CD4-positive, CD25-positive, alpha-beta regulatory T cell (primary cell): ENCODE data around the gene ENPP6. TPM values are rescaled to one million over a fixed set of nuclear protein-coding genes. Genes with fewer than 3 reads are reported as not detected.

Experiments
- ATAC-seq, 2 donors: fragments of 150-1000 bp; cut with Tn5 transposase; one replicate each; pipeline ENCODE4 v1.10.0; 2021; ENCODE audit warnings: low read depth in 2 of 2, moderate number of reproducible peaks in 2 of 2, moderate library complexity in 1 of 2
- DNase-seq, 3 donors: peaks; one replicate each; pipeline versions ENCODE4 v3.0.0 to v3.0.0-alpha.2; 2012 to 2022; ENCODE audit warnings: mixed read lengths in 1 of 3
- H3K27ac ChIP-seq: one replicate; pipeline ENCODE4 v1.7.0; 2013; ENCODE audit warnings: mild to moderate bottlenecking, low read length; ENCODE audit not compliant: insufficient read depth, poor library complexity, severe bottlenecking
- H3K27me3 ChIP-seq: one replicate; pipeline ENCODE4 v1.7.0; 2013; ENCODE audit warnings: low read length; ENCODE audit not compliant: control insufficient read depth, insufficient read depth
- H3K36me3 ChIP-seq: one replicate; pipeline ENCODE4 v1.7.0; 2013; ENCODE audit warnings: mild to moderate bottlenecking, low read length, moderate library complexity; ENCODE audit not compliant: control insufficient read depth, insufficient read depth
- H3K4me1 ChIP-seq: 2 replicates; pipeline ENCODE4 v1.7.0; 2013; ENCODE audit warnings: mild to moderate bottlenecking, low read length; ENCODE audit not compliant: insufficient read depth, control insufficient read depth, poor library complexity, severe bottlenecking
- H3K4me3 ChIP-seq: one replicate; pipeline ENCODE4 v1.7.0; 2013; ENCODE audit warnings: low read depth, mild to moderate bottlenecking, low read length, moderate library complexity
- H3K9me3 ChIP-seq, 2 experiments: 1 replicate in 1 of 2; 2 replicates in 1 of 2; pipeline ENCODE4 v1.7.0; 2013; ENCODE audit warnings: low read length in 2 of 2, mild to moderate bottlenecking in 1 of 2, moderate library complexity in 1 of 2; ENCODE audit not compliant: control insufficient read depth in 2 of 2
- H3K27ac Mint-ChIP-seq, 3 donors: one replicate each; pipeline ENCODE4 v1.8.0; 2020 to 2022; ENCODE audit warnings: mild to moderate bottlenecking in 3 of 3, mixed read lengths in 3 of 3, moderate library complexity in 2 of 3
- H3K27me3 Mint-ChIP-seq: one replicate; pipeline ENCODE4 v1.8.0; 2022; ENCODE audit warnings: mild to moderate bottlenecking, mixed read lengths
- H3K36me3 Mint-ChIP-seq: one replicate; pipeline ENCODE4 v1.8.0; 2020; ENCODE audit warnings: mixed read lengths
- H3K4me1 Mint-ChIP-seq, 4 donors: one replicate each; pipeline ENCODE4 v1.8.0; 2020 to 2022; ENCODE audit warnings: mixed read lengths in 4 of 4, mild to moderate bottlenecking in 1 of 4
- H3K4me3 Mint-ChIP-seq, 4 donors: one replicate each; pipeline ENCODE4 v1.8.0; 2020 to 2022; ENCODE audit warnings: mild to moderate bottlenecking in 4 of 4, mixed read lengths in 4 of 4, moderate library complexity in 3 of 4
- H3K9me3 Mint-ChIP-seq, 7 donors: one replicate each; pipeline ENCODE4 v1.8.0; 2020 to 2022; ENCODE audit warnings: mixed read lengths in 7 of 7, mild to moderate bottlenecking in 3 of 7, moderate library complexity in 2 of 7
- polyA plus RNA-seq, 4 donors: library from polyadenylated mRNA; unstranded; fragments of 300-500 nt; fragmentation: Illumina TruSeq; gene quantifications; one replicate each; pipeline ENCODE4 v1.2.3, GENCODE V29; 2021
- total RNA-seq: library from RNA; stranded (reverse); gene quantifications from one replicate; pipeline ENCODE4 v1.2.3, GENCODE V29; 2022

The ENPP6 gene
- total and polyA plus RNA-seq, 5 donors from 2014 or later, result not detected

- Mint-ChIP-seq H3K27me3 (peaks cover 12% of the 10 kb centered on the region), H3K36me3 (no peaks in the 10 kb centered on the region), H3K27ac (no peak overlapping the region), H3K9me3 (peaks cover 0 to 4% (median 0%) of the 10 kb centered on the region in 7 donors), H3K4me1 (no peaks in the 10 kb centered on the region), H3K4me3 (no peak overlapping the region)
- Histone ChIP-seq H3K36me3 (no peaks in the 10 kb centered on the region), H3K4me1 (no peaks in the 10 kb centered on the region), H3K27me3 (no peaks in the 10 kb centered on the region), H3K9me3 (no peaks in the 10 kb centered on the region), H3K4me3 (no peak overlapping the region), H3K27ac (no peak overlapping the region)
- ATAC-seq, result no peak
- no peak for DNase-seq
These were observed 20.1 kb downstream of the ENPP6 start for GRCh38 chr4:184197536-184198082.

DNA sequence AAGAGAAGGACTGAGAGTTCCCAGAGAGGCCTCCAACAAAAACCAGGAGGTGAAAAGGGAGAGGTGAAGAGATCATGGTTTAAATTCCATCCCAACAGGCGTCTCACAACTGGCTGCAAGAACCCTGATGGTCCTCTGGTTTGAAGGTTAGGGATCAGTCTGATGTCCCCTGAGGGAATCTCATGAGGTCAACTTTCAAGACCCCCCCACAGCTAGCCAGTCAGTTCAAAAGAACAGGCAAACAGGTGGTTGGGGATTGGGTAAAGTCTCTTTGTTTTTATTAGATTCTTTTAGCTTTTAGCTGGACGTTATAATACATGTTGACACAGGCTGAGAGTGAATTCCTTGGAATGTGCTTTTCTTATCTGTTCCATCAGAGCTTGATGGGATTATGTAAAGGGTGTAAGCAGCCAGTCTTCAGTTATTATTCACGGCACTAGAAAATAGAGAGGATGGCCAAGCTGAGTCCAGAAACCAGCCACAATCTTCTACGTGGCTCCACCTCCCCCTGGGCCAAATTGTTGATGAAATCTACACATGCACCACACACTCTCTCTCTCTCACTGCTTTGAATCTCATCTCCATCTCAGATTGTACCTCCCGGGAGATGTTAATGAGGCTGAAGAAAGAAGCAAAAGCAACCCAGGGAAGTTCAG is 20.8 kb downstream of the ENPP6 start:
- no peaks in the 10 kb centered on the region for H3K4me1 Mint-ChIP-seq
- H3K4me1 ChIP-seq, result no peaks in the 10 kb centered on the region
- ATAC-seq (no peak), DNase-seq (no peak)
- H3K4me3 Mint-ChIP-seq, result no peak overlapping the region
- H3K27me3 Mint-ChIP-seq, result peaks cover 10% of the 10 kb centered on the region
- H3K9me3 Mint-ChIP-seq, result peaks cover 0 to 2% (median 0%) of the 10 kb centered on the region in 7 donors
- peak overlapping the region in 1 of 3 donors; percentile 58 for H3K27ac Mint-ChIP-seq
- no peaks in the 10 kb centered on the region for H3K36me3 ChIP-seq
- no peak overlapping the region for H3K4me3 ChIP-seq
- no peaks in the 10 kb centered on the region for H3K27me3 ChIP-seq
- no peak overlapping the region for H3K27ac ChIP-seq
- no peaks in the 10 kb centered on the region for H3K9me3 ChIP-seq
- H3K36me3 Mint-ChIP-seq, result no peaks in the 10 kb centered on the region

DNA sequence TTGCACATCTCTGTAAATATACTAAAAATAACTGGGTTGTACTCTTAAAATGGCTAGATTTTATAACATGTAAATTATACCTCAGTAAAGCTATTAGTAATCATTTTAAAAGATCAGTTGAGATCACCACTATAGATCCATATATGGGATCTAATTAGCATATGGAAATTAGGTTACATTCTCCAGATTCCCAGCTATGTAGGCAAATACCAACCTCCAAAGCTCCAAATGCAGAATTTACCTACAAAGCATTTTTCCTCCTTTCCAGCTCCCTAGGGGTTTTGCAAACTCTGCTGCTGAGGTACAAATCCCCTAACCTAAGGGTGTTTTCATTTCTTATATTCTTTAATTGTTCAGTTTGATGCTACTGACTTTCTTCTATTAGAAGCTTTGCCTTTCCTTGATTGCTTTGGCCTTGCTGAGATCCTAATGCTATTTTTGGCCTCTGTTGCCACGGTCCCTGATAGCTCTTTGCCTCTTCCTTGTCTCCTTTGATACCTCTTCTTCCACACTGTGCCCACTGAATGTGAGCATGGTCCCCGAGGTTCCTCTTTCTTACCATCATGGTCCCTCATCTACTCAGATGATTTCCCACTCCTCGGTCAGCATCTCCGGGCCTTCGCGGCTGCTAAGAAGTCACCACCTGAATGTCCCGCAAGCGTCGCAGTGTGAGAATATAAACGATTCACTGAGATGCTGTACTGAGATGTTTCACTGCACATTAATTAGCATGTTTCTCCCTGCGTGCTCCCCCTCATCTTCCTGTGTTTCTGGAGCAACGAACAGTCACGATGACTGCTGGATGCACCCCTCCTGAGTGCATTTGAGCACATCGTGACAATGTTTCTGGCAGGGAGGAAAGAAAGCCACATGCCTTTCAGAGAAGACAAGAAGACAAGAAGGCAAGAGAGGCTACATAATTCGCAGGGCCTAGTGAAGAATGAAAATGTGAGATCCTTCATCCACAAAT is 23.8 kb downstream of the ENPP6 start:
- Histone ChIP-seq H3K27ac (no peak overlapping the region), H3K4me1 (no peaks in the 10 kb centered on the region), H3K27me3 (no peaks in the 10 kb centered on the region), H3K36me3 (no peaks in the 10 kb centered on the region), H3K4me3 (no peak overlapping the region), H3K9me3 (no peaks in the 10 kb centered on the region)
- H3K27me3 Mint-ChIP-seq, result peaks cover 11% of the 10 kb centered on the region
- H3K36me3 Mint-ChIP-seq, result no peaks in the 10 kb centered on the region
- H3K4me1 Mint-ChIP-seq, result no peaks in the 10 kb centered on the region
- peaks cover 0 to 2% (median 0%) of the 10 kb centered on the region in 7 donors for H3K9me3 Mint-ChIP-seq
- no peak overlapping the region for H3K4me3 Mint-ChIP-seq
- no peak for DNase-seq
- H3K27ac Mint-ChIP-seq, result no peak overlapping the region
- ATAC-seq, result no peak

- Mint-ChIP-seq H3K9me3 (peaks cover 0 to 2% (median 0%) of the 10 kb centered on the region in 7 donors), H3K4me3 (no peak overlapping the region), H3K27ac (no peak overlapping the region), H3K36me3 (no peaks in the 10 kb centered on the region), H3K27me3 (peaks cover 11% of the 10 kb centered on the region), H3K4me1 (no peaks in the 10 kb centered on the region)
- Histone ChIP-seq H3K27ac (no peak overlapping the region), H3K4me3 (no peak overlapping the region), H3K27me3 (no peaks in the 10 kb centered on the region), H3K9me3 (no peaks in the 10 kb centered on the region), H3K4me1 (no peaks in the 10 kb centered on the region), H3K36me3 (no peaks in the 10 kb centered on the region)
- DNase-seq (no peak), ATAC-seq (no peak)
These were observed 24.7 kb downstream of the ENPP6 start for GRCh38 chr4:184192933-184193332.

GRCh38 chr4:184191267-184191666 is 26.4 kb downstream of the ENPP6 start:
- H3K27me3 ChIP-seq, result no peaks in the 10 kb centered on the region
- no peaks in the 10 kb centered on the region for H3K4me1 ChIP-seq
- DNase-seq, result no peak
- H3K9me3 Mint-ChIP-seq, result peaks cover 0 to under 1% (median 0%) of the 10 kb centered on the region in 7 donors
- no peak overlapping the region for H3K27ac ChIP-seq
- no peak overlapping the region for H3K4me3 ChIP-seq
- peaks cover 8% of the 10 kb centered on the region for H3K27me3 Mint-ChIP-seq
- no peak for ATAC-seq
- no peak overlapping the region for H3K4me3 Mint-ChIP-seq
- no peaks in the 10 kb centered on the region for H3K36me3 Mint-ChIP-seq
- H3K36me3 ChIP-seq, result no peaks in the 10 kb centered on the region
- no peak overlapping the region for H3K27ac Mint-ChIP-seq
- no peaks in the 10 kb centered on the region for H3K9me3 ChIP-seq
- H3K4me1 Mint-ChIP-seq, result no peaks in the 10 kb centered on the region

DNA sequence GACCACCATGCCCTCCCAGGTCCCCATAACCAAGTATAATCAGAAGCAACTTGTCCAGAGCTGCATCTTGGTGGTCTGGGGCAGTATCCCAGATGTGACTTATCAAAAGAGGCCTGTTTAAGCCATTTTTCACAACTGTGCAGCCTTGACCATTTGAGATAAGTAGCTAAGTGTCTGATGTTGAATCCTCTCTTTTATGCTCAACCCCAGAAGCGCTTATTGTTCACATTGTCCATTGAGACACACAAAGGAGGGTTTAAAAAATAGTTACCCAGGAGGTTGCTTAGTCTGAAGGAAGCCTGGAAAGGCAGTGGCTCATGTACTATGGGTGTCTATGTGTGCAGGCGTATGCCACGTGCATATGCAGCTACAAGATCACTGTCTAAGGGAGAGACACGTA is 27.0 kb downstream of the ENPP6 start:
- H3K27ac Mint-ChIP-seq, result no peak overlapping the region
- peaks cover 0 to 1% (median 0%) of the 10 kb centered on the region in 7 donors for H3K9me3 Mint-ChIP-seq
- no peak for ATAC-seq
- Histone ChIP-seq H3K36me3 (no peaks in the 10 kb centered on the region), H3K27me3 (no peaks in the 10 kb centered on the region), H3K4me1 (no peaks in the 10 kb centered on the region), H3K9me3 (no peaks in the 10 kb centered on the region), H3K27ac (no peak overlapping the region), H3K4me3 (no peak overlapping the region)
- H3K36me3 Mint-ChIP-seq, result no peaks in the 10 kb centered on the region
- H3K4me3 Mint-ChIP-seq, result no peak overlapping the region
- H3K27me3 Mint-ChIP-seq, result peaks cover 8% of the 10 kb centered on the region
- no peak for DNase-seq
- H3K4me1 Mint-ChIP-seq, result no peaks in the 10 kb centered on the region

DNA sequence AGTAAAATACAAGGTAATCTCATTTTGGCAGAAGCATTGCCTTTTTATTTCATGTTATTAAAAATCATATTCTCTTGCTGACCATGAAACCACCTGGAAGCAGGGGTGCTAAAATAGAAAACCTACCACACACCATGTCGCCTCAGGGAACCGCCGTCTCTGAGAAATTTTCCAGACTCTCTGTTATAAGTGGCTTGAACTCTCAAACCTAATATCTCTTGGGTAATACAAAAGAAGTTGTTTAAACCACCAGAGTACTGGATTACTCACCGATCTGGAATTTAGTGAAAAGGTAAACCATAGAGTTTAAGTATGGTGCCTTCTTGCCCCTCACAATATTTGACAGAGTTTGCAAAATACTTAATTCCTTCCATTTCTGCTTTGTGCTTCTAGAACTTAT is 27.7 kb downstream of the ENPP6 start:
- Mint-ChIP-seq H3K4me1 (no peaks in the 10 kb centered on the region), H3K27me3 (peaks cover 8% of the 10 kb centered on the region), H3K9me3 (peaks cover 0 to 2% (median 0%) of the 10 kb centered on the region in 7 donors), H3K36me3 (no peaks in the 10 kb centered on the region), H3K4me3 (no peak overlapping the region), H3K27ac (no peak overlapping the region)
- Histone ChIP-seq H3K36me3 (no peaks in the 10 kb centered on the region), H3K27me3 (no peaks in the 10 kb centered on the region), H3K4me3 (no peak overlapping the region), H3K4me1 (no peaks in the 10 kb centered on the region), H3K9me3 (no peaks in the 10 kb centered on the region), H3K27ac (no peak overlapping the region)
- DNase-seq (no peak), ATAC-seq (no peak)
